ENCODE measurements around the gene FTH1. TPM values are rescaled to one million over a fixed set of nuclear protein-coding genes. Genes with fewer than 3 reads are reported as not detected.

FTH1 gene
- total and polyA plus RNA-seq, 2 of the 13 experiments (the other 11 are each of a cell fraction or from before 2014, with no cell fraction given): 607 to 760 TPM

- TF ChIP-seq MXD1 (CRISPR knock-in tag; IDR thresholded peaks at IDR 0.05) (peak; percentile 48; the same call in 1 of the 2 replicates), ZNF547 (CRISPR knock-in tag; IDR thresholded peaks at IDR 0.05) (0 out of 2 replicates have a peak, but pooled peaks have one; percentile 44), SRSF9 (IDR thresholded peaks at IDR 0.05; ENCODE audit: borderline replicate concordance, insufficient read depth, low read depth, low read length, poor library complexity, severe bottlenecking) (no peak), PAX8 (CRISPR knock-in tag; IDR thresholded peaks at IDR 0.05; ENCODE audit: borderline replicate concordance) (no peak), ZC3H13 (CRISPR knock-in tag; IDR thresholded peaks at IDR 0.05) (peak; percentile 64), ZNF274 (CRISPR knock-in tag; IDR thresholded peaks at IDR 0.05) (peak; percentile 75; the same call in 1 of the 2 replicates), ZNF20 (CRISPR knock-in tag; IDR thresholded peaks at IDR 0.05) (no peak), HMGXB4 (CRISPR knock-in tag; IDR thresholded peaks at IDR 0.05; ENCODE audit: borderline replicate concordance in 1 of 2, low read depth in 1 of 2) (peak; percentile 4 to 46; a peak in 1 of 4 replicates), HMGXB3 (CRISPR knock-in tag; IDR thresholded peaks at IDR 0.05; ENCODE audit: borderline replicate concordance) (no peak), CSRNP1 (CRISPR knock-in tag; IDR thresholded peaks at IDR 0.05) (no peak), NRL (CRISPR knock-in tag; IDR thresholded peaks at IDR 0.05; ENCODE audit: borderline replicate concordance) (peak; percentile 51), GMEB1 (CRISPR knock-in tag; IDR thresholded peaks at IDR 0.05; ENCODE audit: borderline replicate concordance) (peak; percentile 26; the same call in 1 of the 2 replicates), ZNF567 (CRISPR knock-in tag; IDR thresholded peaks at IDR 0.05; ENCODE audit: borderline replicate concordance) (0 out of 2 replicates have a peak, but pooled peaks have one; percentile 63), SP1 (IDR thresholded peaks at IDR 0.05) (no peak), SP1 (CRISPR knock-in tag; IDR thresholded peaks at IDR 0.05) (0 out of 2 replicates have a peak, but pooled peaks have one; percentile 0)
Measured at GRCh38 chr11:61973476-61974162, 6.2 kb upstream of the FTH1 start (continued).

All from HepG2 (cell line).